Breast epithelium (tissue), 4 donors: ENCODE results near the gene CLASP1. TPM values are rescaled to one million over a fixed set of nuclear protein-coding genes. Genes with fewer than 3 reads are reported as not detected.

Source experiments
- DNase-seq, 2 donors: peaks; one replicate each; pipeline ENCODE4 v3.0.0-alpha.2; 2019; ENCODE audit warnings: low spot score in 2 of 2
- H3K27ac ChIP-seq, 2 donors: fragments of 200-600 bp; sonication (generic) in 1 of 2; one replicate each; pipeline ENCODE4 v1.5.1; 2016 to 2019; ENCODE audit warnings: mild to moderate bottlenecking in 1 of 2
- H3K27me3 ChIP-seq, 2 donors: fragments of 200-600 bp; sonication (generic) in 1 of 2; one replicate each; pipeline versions ENCODE4 v1.5.1 to v1.6.0; 2017 to 2019; ENCODE audit warnings: control low read depth in 1 of 2, mild to moderate bottlenecking in 1 of 2
- H3K36me3 ChIP-seq: fragments of 200-600 bp; one replicate; pipeline ENCODE4 v1.5.1; 2019
- H3K4me1 ChIP-seq, 2 donors: fragments of 200-600 bp; sonication (generic); one replicate each; pipeline ENCODE4 v1.5.1; 2016 to 2019; ENCODE audit warnings: control low read depth in 1 of 2
- H3K4me3 ChIP-seq, 3 donors: fragments of 200-600 bp; sonication (generic); 1 replicate in 2 of 3; 2 replicates in 1 of 3; pipeline ENCODE4 v1.5.1; 2016 to 2019; ENCODE audit warnings: mild to moderate bottlenecking in 3 of 3, moderate library complexity in 2 of 3
- H3K9me3 ChIP-seq, 2 donors: fragments of 200-600 bp; sonication (generic) in 1 of 2; one replicate each; pipeline ENCODE4 v1.5.1; 2016 to 2019; ENCODE audit warnings: control low read depth in 1 of 2
- POLR2A ChIP-seq: fragments of 450-650 bp; IDR thresholded peaks from one replicate; pipeline ENCODE4 v1.6.1; 2016; ENCODE audit warnings: antibody characterized with exemption, mild to moderate bottlenecking, moderate library complexity
- POLR2AphosphoS5 ChIP-seq, 3 donors: sonication (generic); formaldehyde crosslinking; IDR thresholded peaks; one replicate each; pipeline ENCODE4 v1.6.1; 2017; ENCODE audit warnings: antibody characterized with exemption in 3 of 3
- intact Hi-C: fragments of 100-400 bp; cut with DNase I; formaldehyde crosslinking; loops from one replicate; pipeline ENCODE4 v1.15.1; 2023; ENCODE audit warnings: low total_unique reads
- total RNA-seq, 3 donors: library from RNA; depleted of rRNA; stranded (reverse); fragments of >200 nt; gene quantifications; one replicate each; pipeline ENCODE4 v1.1.0, GENCODE V29; 2016
- TF ChIP-seq, protein P1 (sequence below), 3 donors: fragments of 450-650 bp; IDR thresholded peaks; one replicate each; pipeline ENCODE4 v1.5.1; 2016 to 2017; ENCODE audit warnings: antibody characterized with exemption in 3 of 3, mild to moderate bottlenecking in 3 of 3, moderate library complexity in 3 of 3

Gene CLASP1
- total RNA-seq, 3 donors from 2014 or later, result 80.3 to 106 (median 98.7) TPM

DNA sequence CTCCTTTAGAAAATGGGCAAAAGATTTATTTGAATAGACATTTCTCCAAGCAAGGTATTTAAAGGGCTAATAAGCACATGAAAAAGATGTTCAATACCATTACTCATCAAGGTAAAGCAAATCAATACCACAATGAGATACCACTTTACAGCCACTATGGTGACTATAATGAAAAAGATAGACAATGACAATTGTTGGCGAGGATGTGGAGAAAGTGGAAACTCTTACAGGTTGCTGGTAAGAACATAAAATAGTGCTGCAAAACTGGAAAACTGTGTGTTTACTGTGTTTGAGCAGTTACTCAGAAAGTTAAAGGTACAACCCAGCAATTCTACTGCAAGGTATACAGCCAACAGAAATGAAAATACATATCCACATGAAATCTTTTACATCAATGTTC is 150.5 kb downstream of the CLASP1 start:
- H3K9me3 ChIP-seq, result no peaks in the 10 kb centered on the region
- no peaks in the 10 kb centered on the region for H3K36me3 ChIP-seq
- DNase-seq, result no peak
- peaks cover 0 to 5% of the 10 kb centered on the region in 2 donors for H3K4me1 ChIP-seq
- TF ChIP-seq POLR2A (no peak), POLR2AphosphoS5 (IDR thresholded peaks at IDR 0.05) (no peak)
- TF ChIP-seq, protein P1, sequence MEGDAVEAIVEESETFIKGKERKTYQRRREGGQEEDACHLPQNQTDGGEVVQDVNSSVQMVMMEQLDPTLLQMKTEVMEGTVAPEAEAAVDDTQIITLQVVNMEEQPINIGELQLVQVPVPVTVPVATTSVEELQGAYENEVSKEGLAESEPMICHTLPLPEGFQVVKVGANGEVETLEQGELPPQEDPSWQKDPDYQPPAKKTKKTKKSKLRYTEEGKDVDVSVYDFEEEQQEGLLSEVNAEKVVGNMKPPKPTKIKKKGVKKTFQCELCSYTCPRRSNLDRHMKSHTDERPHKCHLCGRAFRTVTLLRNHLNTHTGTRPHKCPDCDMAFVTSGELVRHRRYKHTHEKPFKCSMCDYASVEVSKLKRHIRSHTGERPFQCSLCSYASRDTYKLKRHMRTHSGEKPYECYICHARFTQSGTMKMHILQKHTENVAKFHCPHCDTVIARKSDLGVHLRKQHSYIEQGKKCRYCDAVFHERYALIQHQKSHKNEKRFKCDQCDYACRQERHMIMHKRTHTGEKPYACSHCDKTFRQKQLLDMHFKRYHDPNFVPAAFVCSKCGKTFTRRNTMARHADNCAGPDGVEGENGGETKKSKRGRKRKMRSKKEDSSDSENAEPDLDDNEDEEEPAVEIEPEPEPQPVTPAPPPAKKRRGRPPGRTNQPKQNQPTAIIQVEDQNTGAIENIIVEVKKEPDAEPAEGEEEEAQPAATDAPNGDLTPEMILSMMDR (IDR thresholded peaks at IDR 0.05), result no peak
- no peak overlapping the region for H3K27ac ChIP-seq
- no peaks in the 10 kb centered on the region for H3K27me3 ChIP-seq
- H3K4me3 ChIP-seq, result no peak overlapping the region
- intact Hi-C loops, result no loop called here

DNA sequence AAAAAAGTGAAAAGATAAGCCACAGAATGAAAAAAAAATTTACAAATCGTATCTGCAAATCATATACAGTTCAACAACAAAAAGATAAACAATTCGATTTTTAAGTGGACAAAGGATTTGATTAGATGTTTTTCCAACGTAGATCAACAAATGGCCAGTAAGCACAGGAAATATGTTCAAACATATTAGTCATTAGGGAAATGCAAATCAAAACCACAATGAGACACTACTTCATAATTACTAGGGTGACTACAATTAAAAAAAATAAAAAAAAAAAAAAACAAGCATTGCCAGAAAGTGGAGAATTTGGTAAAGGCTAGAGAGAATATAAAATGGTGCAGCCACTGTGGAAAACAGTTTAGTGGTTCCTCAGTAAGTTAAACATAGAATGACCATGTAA is 156.9 kb downstream of the CLASP1 start:
- H3K4me3 ChIP-seq, result no peak overlapping the region
- no peaks in the 10 kb centered on the region for H3K27me3 ChIP-seq
- intact Hi-C loops, result no loop called here
- peaks cover 0 to 5% of the 10 kb centered on the region in 2 donors for H3K4me1 ChIP-seq
- DNase-seq, result no peak
- no peaks in the 10 kb centered on the region for H3K9me3 ChIP-seq
- no peak overlapping the region for H3K27ac ChIP-seq
- no peaks in the 10 kb centered on the region for H3K36me3 ChIP-seq
- TF ChIP-seq POLR2A, result no peak

DNA sequence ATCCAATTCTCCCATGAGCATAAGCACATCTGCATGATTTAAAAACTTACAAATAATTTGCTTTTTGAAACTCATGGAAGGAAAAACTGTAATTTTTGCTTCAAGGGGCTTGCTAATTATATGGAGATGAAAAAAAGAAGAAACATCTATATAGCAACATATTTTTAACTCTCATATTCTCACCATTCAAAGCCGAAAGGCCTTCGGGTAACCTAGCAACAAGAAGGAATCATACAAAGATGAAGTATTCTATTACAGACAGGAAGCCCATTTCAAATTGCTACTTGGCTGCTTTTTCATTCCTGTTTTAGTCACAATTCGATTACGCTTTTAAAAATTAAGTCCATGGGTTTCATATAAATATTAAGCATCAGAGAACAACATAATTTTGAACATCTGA is 157.7 kb downstream of the CLASP1 start:
- Histone ChIP-seq H3K4me3 (no peak overlapping the region), H3K27ac (no peak overlapping the region), H3K36me3 (no peaks in the 10 kb centered on the region), H3K4me1 (peaks cover 0 to 5% of the 10 kb centered on the region in 2 donors), H3K27me3 (no peaks in the 10 kb centered on the region), H3K9me3 (no peaks in the 10 kb centered on the region)
- intact Hi-C loops, result no loop called here
- TF ChIP-seq POLR2AphosphoS5 (IDR thresholded peaks at IDR 0.05) (no peak), POLR2A (no peak)
- TF ChIP-seq, protein P1 (IDR thresholded peaks at IDR 0.05), result no peak
- no peak for DNase-seq

DNA sequence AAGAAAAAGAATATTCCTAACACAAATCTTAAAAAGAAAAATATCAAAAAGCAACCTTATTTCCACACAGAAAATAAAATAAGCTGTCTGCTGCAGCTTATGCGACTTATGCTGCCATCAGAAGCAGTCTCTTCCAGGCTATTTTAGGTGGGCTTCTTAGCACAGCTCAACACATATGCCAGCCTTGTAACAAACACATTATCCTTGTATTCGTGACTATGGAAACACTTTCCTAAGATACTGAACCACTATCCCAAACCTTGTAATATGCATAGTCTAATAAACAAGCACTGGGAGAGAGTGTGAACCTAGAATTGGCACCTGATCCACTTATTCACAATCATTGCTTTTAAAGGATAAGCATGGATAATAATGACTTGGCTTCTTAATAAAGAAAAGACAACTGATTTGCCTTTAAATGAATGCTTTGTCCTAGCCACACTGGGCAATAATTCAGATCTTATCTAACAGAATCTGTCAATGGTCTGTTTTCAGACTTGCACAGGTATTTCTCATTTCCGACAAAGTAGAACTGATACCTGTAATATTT is 158.6 kb downstream of the CLASP1 start:
- no peak overlapping the region for H3K27ac ChIP-seq

DNA sequence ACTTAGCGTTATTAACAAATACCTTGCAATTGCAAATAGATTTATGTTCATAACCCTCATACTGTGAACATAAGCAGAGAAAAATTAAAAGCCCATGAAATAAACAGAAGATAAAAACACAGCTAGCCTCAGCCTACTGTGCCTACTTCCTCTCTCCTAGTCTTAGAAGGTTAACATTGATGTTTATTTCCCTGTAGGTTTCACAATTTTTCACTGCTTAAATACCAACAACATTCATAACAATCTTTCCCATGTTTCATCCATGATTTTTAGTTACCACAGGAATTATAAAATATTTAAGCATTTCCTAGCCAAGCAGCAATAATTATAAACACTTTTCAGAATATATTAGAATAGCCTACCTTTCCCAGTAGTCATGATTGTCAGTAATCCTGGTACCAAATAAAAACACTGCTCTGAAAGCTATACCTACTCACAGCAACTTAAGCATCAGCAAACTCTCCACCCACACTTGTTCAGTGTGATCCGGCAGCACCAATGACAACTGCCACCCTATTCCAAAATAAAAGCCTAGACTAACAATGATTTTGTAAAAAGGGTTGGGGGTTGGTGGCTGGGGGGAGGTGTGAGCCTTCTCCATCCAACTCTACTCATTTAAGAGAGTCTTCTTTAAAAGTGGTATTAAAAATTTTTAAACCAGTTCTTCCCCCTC is 159.2 kb downstream of the CLASP1 start:
- Histone ChIP-seq H3K4me3 (no peak overlapping the region), H3K4me1 (peaks cover 0 to 5% of the 10 kb centered on the region in 2 donors), H3K27ac (no peak overlapping the region), H3K9me3 (no peaks in the 10 kb centered on the region), H3K27me3 (no peaks in the 10 kb centered on the region), H3K36me3 (no peaks in the 10 kb centered on the region)
- intact Hi-C loops, result no loop called here
- no peak for TF ChIP-seq POLR2AphosphoS5 (IDR thresholded peaks at IDR 0.05)
- no peak for DNase-seq

More for the DNA sequence above, 158.6 kb downstream of the CLASP1 start:
- Histone ChIP-seq H3K27me3 (no peaks in the 10 kb centered on the region), H3K4me1 (peaks cover 0 to 5% of the 10 kb centered on the region in 2 donors), H3K36me3 (no peaks in the 10 kb centered on the region), H3K9me3 (no peaks in the 10 kb centered on the region), H3K4me3 (no peak overlapping the region)
- no peak for DNase-seq
- intact Hi-C loops, result no loop called here
- no peak for TF ChIP-seq POLR2AphosphoS5 (IDR thresholded peaks at IDR 0.05)
- no peak for TF ChIP-seq POLR2A
- TF ChIP-seq, protein P1 (IDR thresholded peaks at IDR 0.05), result no peak

DNA sequence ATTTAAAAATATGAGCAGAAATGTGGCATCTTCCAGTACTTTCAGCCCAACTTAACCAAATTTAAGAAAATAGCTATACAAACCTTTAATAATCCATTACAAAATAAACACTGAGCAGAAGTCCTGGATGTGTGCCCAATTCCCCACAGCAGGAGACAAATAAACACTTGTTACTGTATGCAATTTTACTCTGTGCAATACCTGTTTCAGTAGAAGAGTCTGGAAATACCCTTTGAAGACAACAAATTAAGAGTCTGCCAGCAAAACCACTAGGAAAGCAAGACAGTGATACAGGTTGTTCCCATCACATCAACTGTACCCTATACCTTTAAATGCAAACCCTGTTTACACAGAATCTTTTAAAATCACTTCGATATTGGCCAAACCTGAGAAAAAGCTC is 160.0 kb downstream of the CLASP1 start:
- no peak overlapping the region for H3K27ac ChIP-seq
- intact Hi-C loops, result no loop called here
- H3K4me1 ChIP-seq, result peaks cover 0 to 9% of the 10 kb centered on the region in 2 donors
- H3K36me3 ChIP-seq, result no peaks in the 10 kb centered on the region
- H3K9me3 ChIP-seq, result no peaks in the 10 kb centered on the region
- DNase-seq, result no peak
- H3K4me3 ChIP-seq, result no peak overlapping the region
- H3K27me3 ChIP-seq, result no peaks in the 10 kb centered on the region
- TF ChIP-seq, protein P1 (IDR thresholded peaks at IDR 0.05), result no peak
- TF ChIP-seq POLR2A, result no peak
- TF ChIP-seq POLR2AphosphoS5 (IDR thresholded peaks at IDR 0.05), result no peak
